Right renal pelvis (tissue), 4 donors: ENCODE measurements around the gene MCM3. TPM values are rescaled to one million over a fixed set of nuclear protein-coding genes. Genes with fewer than 3 reads are reported as not detected.

Source experiments
- DNase-seq, 4 donors: peaks; one replicate each; pipeline ENCODE4 v3.0.0-alpha.2; 2013; ENCODE audit warnings: low read depth in 4 of 4, low spot score in 3 of 4, missing footprints in 1 of 4
- polyA plus RNA-seq, 4 donors: library from polyadenylated mRNA; unstranded; fragments of 120-200 nt; gene quantifications; one replicate each; pipeline ENCODE4 v1.2.1, GENCODE V29; 2013; ENCODE audit not compliant: insufficient read length in 4 of 4

The MCM3 gene
- polyA plus RNA-seq, 4 donors: 119 to 137 (median 127) TPM

- DNase-seq: no peak
These were observed 20.4 kb upstream of the MCM3 start for GRCh38 chr6:52304983-52305390.

GRCh38 chr6:52303178-52303577 is 18.6 kb upstream of the MCM3 start:
- no peak for DNase-seq

GRCh38 chr6:52301326-52301725 is 16.8 kb upstream of the MCM3 start:
- no peak for DNase-seq

GRCh38 chr6:52300489-52300931 is 16.0 kb upstream of the MCM3 start:
- DNase-seq: no peak

- no peak for DNase-seq
These were observed 15.1 kb upstream of the MCM3 start for GRCh38 chr6:52299653-52300052.

GRCh38 chr6:52297433-52297832 is 12.9 kb upstream of the MCM3 start:
- DNase-seq: no peak

GRCh38 chr6:52293067-52293466 is 8.5 kb upstream of the MCM3 start:
- DNase-seq: no peak

- DNase-seq: no peak
These were observed 4.3 kb upstream of the MCM3 start for GRCh38 chr6:52288841-52289240.

- DNase-seq: no peak
These were observed 3.7 kb upstream of the MCM3 start for GRCh38 chr6:52288216-52288615.

- no peak for DNase-seq
These were observed 2.4 kb upstream of the MCM3 start for GRCh38 chr6:52286798-52287432.

GRCh38 chr6:52285177-52286068 is 881 bp upstream of the MCM3 start:
- no peak for DNase-seq

GRCh38 chr6:52284131-52284459 is 447 bp downstream of the MCM3 start:
- no peak for DNase-seq

GRCh38 chr6:52283111-52283510 is 1.4 kb downstream of the MCM3 start:
- DNase-seq: no peak

- DNase-seq: no peak
These were observed 8.4 kb downstream of the MCM3 start for GRCh38 chr6:52276130-52276529.

- DNase-seq: no peak
These were observed 12.6 kb downstream of the MCM3 start for GRCh38 chr6:52271852-52272460.

GRCh38 chr6:52263709-52264540 is 20.6 kb downstream of the MCM3 start:
- DNase-seq: peak; percentile 28 to 48 (median 38)

GRCh38 chr6:52262620-52263344 is 21.8 kb downstream of the MCM3 start:
- DNase-seq: no peak

GRCh38 chr6:52261229-52261628 is 23.3 kb downstream of the MCM3 start:
- no peak for DNase-seq

- no peak for DNase-seq
These were observed 23.9 kb downstream of the MCM3 start for GRCh38 chr6:52260634-52261033.

- DNase-seq: no peak
These were observed 29.1 kb downstream of the MCM3 start for GRCh38 chr6:52255434-52255833.
